Measurements from ENCODE around the gene ILDR1.

DNA sequence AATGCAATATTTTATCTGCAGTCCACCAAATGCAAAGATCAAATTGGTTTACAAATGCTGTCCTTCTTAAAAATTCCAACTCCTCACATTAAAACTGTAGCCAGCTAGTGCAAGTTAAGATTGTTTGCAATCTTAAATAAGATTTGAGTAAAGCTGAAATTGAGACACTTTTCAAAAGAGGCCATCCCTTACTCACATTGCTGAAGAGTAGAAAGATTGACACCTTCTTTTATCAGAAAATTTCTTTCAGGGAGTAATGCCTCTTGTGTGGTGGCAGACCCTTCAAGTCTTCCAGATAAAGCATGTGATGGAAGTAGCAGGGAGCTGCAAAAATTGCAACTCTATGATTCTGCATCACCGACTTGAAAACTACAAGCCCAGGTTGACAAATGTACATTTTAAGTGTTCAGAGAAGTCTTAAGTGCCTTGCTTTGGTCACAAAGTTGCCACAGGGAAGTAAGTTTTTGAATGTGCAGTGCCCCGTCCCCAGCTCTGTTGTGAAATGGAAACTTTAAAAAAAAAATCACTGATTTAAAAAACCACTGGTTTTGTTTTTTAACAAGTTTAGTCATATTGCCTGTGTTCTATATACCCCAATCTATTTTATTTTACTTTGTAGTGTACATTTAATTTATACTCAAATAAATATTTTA lies 45.7 kb upstream of the ILDR1 start:
- TF ChIP-seq POLR2A (IDR thresholded peaks at IDR 0.05), result no peak
- TF ChIP-seq, protein P1, sequence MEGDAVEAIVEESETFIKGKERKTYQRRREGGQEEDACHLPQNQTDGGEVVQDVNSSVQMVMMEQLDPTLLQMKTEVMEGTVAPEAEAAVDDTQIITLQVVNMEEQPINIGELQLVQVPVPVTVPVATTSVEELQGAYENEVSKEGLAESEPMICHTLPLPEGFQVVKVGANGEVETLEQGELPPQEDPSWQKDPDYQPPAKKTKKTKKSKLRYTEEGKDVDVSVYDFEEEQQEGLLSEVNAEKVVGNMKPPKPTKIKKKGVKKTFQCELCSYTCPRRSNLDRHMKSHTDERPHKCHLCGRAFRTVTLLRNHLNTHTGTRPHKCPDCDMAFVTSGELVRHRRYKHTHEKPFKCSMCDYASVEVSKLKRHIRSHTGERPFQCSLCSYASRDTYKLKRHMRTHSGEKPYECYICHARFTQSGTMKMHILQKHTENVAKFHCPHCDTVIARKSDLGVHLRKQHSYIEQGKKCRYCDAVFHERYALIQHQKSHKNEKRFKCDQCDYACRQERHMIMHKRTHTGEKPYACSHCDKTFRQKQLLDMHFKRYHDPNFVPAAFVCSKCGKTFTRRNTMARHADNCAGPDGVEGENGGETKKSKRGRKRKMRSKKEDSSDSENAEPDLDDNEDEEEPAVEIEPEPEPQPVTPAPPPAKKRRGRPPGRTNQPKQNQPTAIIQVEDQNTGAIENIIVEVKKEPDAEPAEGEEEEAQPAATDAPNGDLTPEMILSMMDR (IDR thresholded peaks at IDR 0.05), result no peak

Data from thyroid gland (tissue), 4 donors.